Measurements from ENCODE around the gene ISOC2.
A peak's percentile ranks its signal among the peaks of the same experiment; 100 is the strongest.

Gene ISOC2

GRCh38 chr19:55489711-55490477, 28.5 kb upstream of the ISOC2 start:
- H3K4me3 ChIP-seq (replicated peaks; ENCODE audit: low read depth, low read length), result no peak overlapping the region
- DNase-seq (ENCODE audit: low read depth), result no peak
- no peak for TF ChIP-seq CTCF (IDR thresholded peaks at IDR 0.05; ENCODE audit: low read length, missing control alignments)

GRCh38 chr19:55488986-55489710, 27.7 kb upstream of the ISOC2 start:
- no peak for TF ChIP-seq CTCF (IDR thresholded peaks at IDR 0.05; ENCODE audit: low read length, missing control alignments)
- no peak for DNase-seq (ENCODE audit: low read depth)
- no peak overlapping the region for H3K4me3 ChIP-seq (replicated peaks; ENCODE audit: low read depth, low read length)

- TF ChIP-seq CTCF (IDR thresholded peaks at IDR 0.05; ENCODE audit: low read length, missing control alignments), result no peak
- H3K4me3 ChIP-seq (replicated peaks; ENCODE audit: low read depth, low read length), result peak within 1 kb of the TSS; percentile 46
- peak; percentile 62 for DNase-seq (ENCODE audit: low read depth)
These were observed 26.7 kb upstream of the ISOC2 start, which contains the start of gene SSC5D for GRCh38 chr19:55487924-55488687. TSS of gene SSC5D (plus strand) at chr19:55488436. CDS start at chr19:55488590, 154 bp downstream.

GRCh38 chr19:55486971-55487923, 25.8 kb upstream of the ISOC2 start:
- TF ChIP-seq CTCF (IDR thresholded peaks at IDR 0.05; ENCODE audit: low read length, missing control alignments), result no peak
- H3K4me3 ChIP-seq (replicated peaks; ENCODE audit: low read depth, low read length), result peak overlapping the region; percentile 38
- peak; percentile 93 for DNase-seq (ENCODE audit: low read depth)

GRCh38 chr19:55486043-55486970, 24.9 kb upstream of the ISOC2 start:
- H3K4me3 ChIP-seq (replicated peaks; ENCODE audit: low read depth, low read length), result peak overlapping the region; percentile 67
- DNase-seq (ENCODE audit: low read depth), result no peak
- TF ChIP-seq CTCF (IDR thresholded peaks at IDR 0.05; ENCODE audit: low read length, missing control alignments), result no peak
